ENCODE data around the gene TIGAR. TPM values are rescaled to one million over a fixed set of nuclear protein-coding genes. Genes with fewer than 3 reads are reported as not detected.

The TIGAR gene
- total and polyA plus RNA-seq, 2 donors (not counting 3 experiments of a cell fraction or from before 2014, with no cell fraction given) = 5.6 to 31.2 TPM

DNA sequence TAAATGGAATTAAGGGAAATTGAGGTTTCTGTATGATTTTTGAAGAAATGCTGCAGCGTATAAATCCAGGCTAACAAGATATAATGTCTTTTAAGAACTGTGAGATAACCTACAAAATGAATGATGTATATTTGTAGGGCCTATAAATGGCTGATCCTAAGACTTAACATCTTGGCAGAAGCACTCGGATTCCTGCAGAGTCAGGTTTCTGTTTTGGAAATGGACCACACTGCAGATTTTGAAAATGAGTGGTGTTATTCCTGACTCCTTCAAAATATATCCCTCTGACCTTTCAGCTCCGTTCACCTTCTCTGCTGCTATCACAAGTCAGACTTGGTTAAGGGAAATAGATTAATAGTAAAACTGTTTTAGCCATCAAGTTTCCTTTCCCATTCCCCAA, 5.0 kb downstream of the TIGAR start:
- intact Hi-C loops (cut with micrococcal nuclease) = no loop called here

More for the DNA sequence above, 5.0 kb downstream of the TIGAR start:
- dilution Hi-C loops (cut with MboI; ENCODE audit: extremely low pct_ligation_motif_present, low sequenced_read_pairs) = no loop called here
- Histone ChIP-seq H2AFZ (ENCODE audit: low read depth, low read length) (no peak overlapping the region), H3K4me2 (ENCODE audit: insufficient read depth, low read length) (no peak overlapping the region), H4K20me1 (replicated peaks; ENCODE audit: control insufficient read depth, extremely low read depth, insufficient read depth, low read length) (peaks cover 4% of the 10 kb centered on the region), H3K27ac (ENCODE audit: insufficient read depth, low read depth, low read length) (no peak overlapping the region), H3K9me3 (replicated peaks; ENCODE audit: control insufficient read depth, insufficient read depth, low read length) (no peaks in the 10 kb centered on the region), H3K4me3 (replicated peaks in 1 of 3; ENCODE audit: insufficient read depth in 1 of 3, low read depth in 1 of 3, low read length in 3 of 3) (no peak overlapping the region), H3K9me1 (replicated peaks; ENCODE audit: control insufficient read depth, extremely low read depth, insufficient read depth, low read length) (no peaks in the 10 kb centered on the region), H3K4me1 (ENCODE audit: control insufficient read depth, extremely low read depth, insufficient read depth, low read length) (peaks cover 7% of the 10 kb centered on the region), H3K36me3 (ENCODE audit: control insufficient read depth in 2 of 2, extremely low read depth in 1 of 2, insufficient read depth in 2 of 2, low read length in 2 of 2) (peaks cover 0 to 1% of the 10 kb centered on the region in 2 experiments), H3K27me3 (ENCODE audit: control insufficient read depth in 2 of 2, insufficient read depth in 2 of 2, low read length in 2 of 2) (no peaks in the 10 kb centered on the region), H3K79me2 (ENCODE audit: control insufficient read depth, insufficient read depth, low read length) (peaks cover 59% of the 10 kb centered on the region), H3K9ac (replicated peaks; ENCODE audit: extremely low read depth, insufficient read depth, low read length) (no peak overlapping the region)
- no peak for DNase-seq (ENCODE audit: low read depth, low spot score)
- ChIA-PET CTCF (interaction anchor here (0.8 kb wide), 1 partner anchor 24 kb away, joined by 3 read pairs; no protein-coding TSS in a partner anchor), POLR2A (no interaction called here)
- TF ChIP-seq FOS (IDR thresholded peaks at IDR 0.05; ENCODE audit: borderline replicate concordance, insufficient read depth, low read length) = no peak
- TF ChIP-seq MYC (IDR thresholded peaks at IDR 0.05; ENCODE audit: low read depth, low read length) = no peak
- TF ChIP-seq JUN (IDR thresholded peaks at IDR 0.05; ENCODE audit: borderline replicate concordance, insufficient read depth, insufficient read length, low read depth) = no peak
- TF ChIP-seq GATA2 (IDR thresholded peaks at IDR 0.05; ENCODE audit: insufficient read depth, insufficient read length, low read depth, low read length) = no peak
- TF ChIP-seq, protein P1, sequence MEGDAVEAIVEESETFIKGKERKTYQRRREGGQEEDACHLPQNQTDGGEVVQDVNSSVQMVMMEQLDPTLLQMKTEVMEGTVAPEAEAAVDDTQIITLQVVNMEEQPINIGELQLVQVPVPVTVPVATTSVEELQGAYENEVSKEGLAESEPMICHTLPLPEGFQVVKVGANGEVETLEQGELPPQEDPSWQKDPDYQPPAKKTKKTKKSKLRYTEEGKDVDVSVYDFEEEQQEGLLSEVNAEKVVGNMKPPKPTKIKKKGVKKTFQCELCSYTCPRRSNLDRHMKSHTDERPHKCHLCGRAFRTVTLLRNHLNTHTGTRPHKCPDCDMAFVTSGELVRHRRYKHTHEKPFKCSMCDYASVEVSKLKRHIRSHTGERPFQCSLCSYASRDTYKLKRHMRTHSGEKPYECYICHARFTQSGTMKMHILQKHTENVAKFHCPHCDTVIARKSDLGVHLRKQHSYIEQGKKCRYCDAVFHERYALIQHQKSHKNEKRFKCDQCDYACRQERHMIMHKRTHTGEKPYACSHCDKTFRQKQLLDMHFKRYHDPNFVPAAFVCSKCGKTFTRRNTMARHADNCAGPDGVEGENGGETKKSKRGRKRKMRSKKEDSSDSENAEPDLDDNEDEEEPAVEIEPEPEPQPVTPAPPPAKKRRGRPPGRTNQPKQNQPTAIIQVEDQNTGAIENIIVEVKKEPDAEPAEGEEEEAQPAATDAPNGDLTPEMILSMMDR (IDR thresholded peaks at IDR 0.05; ENCODE audit: extremely low read depth in 1 of 2, insufficient read depth in 1 of 2, low read depth in 1 of 2, low read length in 2 of 2) = no peak
- TF ChIP-seq, protein P2, sequence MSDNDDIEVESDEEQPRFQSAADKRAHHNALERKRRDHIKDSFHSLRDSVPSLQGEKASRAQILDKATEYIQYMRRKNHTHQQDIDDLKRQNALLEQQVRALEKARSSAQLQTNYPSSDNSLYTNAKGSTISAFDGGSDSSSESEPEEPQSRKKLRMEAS (IDR thresholded peaks at IDR 0.05; ENCODE audit: insufficient read depth, insufficient read length) = no peak
- no peak for TF ChIP-seq POLR2AphosphoS5 (IDR thresholded peaks at IDR 0.05; ENCODE audit: insufficient read depth, low read depth, low read length)
- no peak for TF ChIP-seq EZH2 (IDR thresholded peaks at IDR 0.05; ENCODE audit: borderline replicate concordance, low read depth, low read length, severe bottlenecking)
- no TSS peak for BruUV-seq (replicated peaks)
- no peak for FAIRE-seq
